SKM-1 (cell line): ENCODE results near the gene DNAH10.

Source experiments
- DNase-seq: peaks from one replicate; lab custom pipeline; 2025; ENCODE audit not compliant: unreplicated experiment; lab: John Stamatoyannopoulos, UW

DNAH10 gene

GRCh38 chr12:123743002-123743401 lies 19.1 kb upstream of the DNAH10 start:
- no peak for DNase-seq

DNA sequence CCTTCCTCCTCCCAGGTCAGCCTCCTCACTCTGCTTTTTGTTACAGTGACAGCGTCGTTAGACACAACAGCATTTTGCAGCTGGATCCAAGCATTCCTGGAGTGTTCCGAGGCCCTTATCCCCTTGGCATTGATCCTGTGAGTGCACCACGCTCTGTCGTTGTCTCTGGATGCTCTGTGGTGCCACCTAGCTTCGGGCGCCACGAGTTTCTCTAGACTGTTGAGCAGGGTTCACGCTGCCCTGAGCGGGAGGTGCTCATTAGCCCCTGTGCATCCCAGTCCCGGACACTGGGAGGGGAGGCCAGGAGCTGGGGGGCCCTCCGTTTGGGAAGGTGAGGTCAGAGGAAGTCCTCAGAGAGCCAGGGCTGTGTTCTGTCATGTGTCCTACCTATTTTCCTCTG lies 17.3 kb upstream of the DNAH10 start:
- DNase-seq, result no peak

DNA sequence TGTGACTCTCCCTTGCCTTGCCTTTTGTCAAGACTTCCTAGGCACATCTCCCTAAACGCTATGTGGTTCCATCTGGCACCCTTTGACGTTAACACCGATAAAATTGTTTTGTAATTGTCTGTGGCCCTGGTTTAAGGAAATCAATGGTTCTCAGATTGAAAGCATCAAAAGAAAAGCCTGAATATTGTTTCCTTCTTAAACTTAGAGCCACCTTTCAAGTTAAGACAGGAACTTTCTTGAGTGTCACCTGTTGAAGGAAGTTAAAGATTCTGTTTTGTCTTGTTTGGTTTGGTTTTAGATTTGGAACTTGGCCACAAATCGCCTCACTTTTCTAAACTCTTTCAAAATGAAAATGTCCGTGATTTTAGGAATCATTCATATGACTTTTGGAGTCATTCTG lies 14.8 kb upstream of the DNAH10 start:
- DNase-seq, result no peak

DNA sequence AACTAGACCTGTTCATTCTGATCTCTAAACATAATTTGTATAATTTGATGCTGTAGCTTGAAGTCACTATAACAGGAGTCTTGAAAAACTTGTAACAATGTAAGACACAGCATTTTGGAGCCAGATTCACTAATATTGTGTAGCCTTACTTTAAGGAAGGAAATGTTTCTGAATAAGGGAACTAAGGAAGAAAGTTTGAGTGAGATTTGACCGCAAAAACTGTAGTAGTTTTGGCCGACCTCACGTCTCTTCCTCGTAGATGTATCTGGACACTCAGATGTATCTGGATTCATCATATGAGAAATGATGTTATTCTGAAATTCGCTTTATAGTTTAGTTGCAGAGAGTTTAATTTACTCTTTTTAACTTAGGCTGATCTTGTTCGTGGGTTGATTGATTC lies 13.9 kb upstream of the DNAH10 start:
- DNase-seq, result no peak

DNA sequence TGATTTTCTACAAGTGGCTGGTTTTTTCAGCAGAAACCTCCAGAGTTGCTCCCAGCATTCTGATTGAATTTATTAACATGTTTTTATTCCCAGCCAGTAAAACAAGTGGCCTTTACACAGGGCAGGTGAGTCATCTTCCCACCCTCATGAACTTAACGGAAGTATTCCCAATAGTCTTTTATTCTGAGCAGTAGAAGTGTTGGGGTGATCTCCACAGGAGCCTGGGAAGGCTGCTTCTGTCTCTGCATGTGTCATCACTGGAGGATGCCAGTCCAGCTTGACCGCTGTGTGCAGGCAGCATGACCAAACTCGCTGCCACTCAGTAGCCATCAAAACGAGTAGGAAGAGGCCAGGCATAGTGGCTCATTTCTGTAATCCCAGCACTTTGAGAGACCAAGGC lies 13.4 kb upstream of the DNAH10 start:
- no peak for DNase-seq

- no peak for DNase-seq
Observed at GRCh38 chr12:123749355-123749754, 12.7 kb upstream of the DNAH10 start.

DNA sequence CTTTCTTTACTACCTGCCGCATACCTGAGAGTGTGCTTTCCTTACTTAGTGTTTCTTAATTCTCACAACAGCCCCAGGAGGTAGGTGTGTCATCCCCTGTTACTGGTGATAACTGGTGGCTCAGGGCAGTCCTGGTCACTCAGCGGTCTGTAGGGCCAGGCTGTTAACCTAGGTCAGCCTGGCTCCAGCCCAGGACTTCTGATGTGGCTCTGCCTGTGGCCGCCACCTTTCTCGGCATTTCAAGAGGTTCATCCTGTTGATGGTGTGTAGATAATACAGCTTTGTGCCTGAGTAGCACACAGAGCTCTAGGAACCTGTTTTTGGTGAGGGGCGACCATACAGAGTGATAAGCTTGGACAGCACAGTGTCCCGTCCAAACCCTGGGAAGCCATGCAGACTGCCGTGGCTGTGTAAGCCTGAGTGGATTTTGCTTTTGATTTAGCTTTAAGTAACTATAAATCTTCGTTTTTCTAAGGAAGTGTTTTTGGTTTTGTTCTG lies 11.9 kb upstream of the DNAH10 start:
- no peak for DNase-seq

GRCh38 chr12:123752046-123752445 lies 10.1 kb upstream of the DNAH10 start:
- DNase-seq, result no peak

DNA sequence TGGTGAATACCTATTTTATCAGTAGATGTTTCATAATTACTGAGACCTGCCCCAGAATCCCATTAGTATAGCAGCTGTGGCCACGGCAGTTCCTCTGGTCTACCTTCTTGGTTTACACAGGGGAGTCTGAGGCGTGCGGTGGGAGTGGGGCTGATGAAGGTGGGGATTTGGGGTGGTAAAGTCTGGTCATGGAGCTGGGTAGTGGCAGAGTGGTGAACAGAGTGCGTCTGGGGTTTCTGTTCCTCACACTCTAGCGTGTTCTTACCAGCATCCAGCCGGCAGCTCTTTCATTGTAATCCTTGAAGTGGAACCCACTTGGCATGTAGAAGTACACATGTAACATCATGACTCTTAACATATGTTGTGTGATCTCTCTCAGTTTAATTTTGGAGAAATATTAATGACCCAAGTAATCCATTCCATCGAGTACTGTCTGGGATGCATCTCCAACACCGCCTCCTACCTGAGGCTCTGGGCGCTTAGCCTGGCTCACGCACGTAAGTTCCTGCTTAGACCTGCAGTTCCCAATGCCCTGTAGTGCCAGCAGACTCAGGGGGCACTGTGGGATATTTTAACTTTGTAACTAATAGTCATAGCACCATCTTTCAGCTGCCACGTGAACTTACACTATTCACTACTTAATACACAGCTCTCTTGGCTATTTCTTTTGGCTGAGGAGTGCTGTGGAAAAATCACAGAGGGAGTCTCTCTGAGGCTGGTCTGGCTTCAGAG lies 7.9 kb upstream of the DNAH10 start:
- no peak for DNase-seq

GRCh38 chr12:123757561-123757960 lies 4.5 kb upstream of the DNAH10 start:
- no peak for DNase-seq

DNA sequence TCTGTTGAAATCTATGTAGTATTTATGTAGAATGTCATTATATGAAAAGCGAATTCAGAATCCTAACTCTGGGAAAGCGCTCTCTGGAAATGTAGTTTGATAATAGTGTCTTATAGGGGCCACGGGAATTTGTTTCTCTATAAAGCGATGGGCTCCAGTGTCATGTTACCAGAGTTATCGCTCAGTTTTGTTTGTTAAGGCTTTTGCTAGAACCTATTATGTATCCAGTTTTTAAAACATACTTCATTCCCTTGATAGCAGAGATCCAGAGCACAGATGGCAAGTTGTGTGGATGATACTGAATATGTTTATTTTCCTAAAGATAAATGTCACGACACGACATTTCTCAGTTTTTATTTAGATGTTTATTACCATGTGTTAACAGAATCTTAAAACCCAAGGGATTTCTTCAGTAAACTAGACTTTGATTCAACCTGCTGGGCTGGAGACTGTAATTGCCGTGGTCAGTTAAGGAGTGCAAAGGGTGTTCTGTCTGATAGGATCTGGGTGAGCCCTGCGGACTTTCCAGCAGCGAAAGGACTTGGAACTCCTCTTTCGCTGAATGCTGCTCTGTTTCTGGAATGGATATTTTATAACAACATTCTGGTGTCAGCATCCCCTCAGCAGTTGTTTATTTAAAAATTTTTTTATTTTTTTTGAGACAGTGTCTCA lies 1.7 kb upstream of the DNAH10 start:
- no peak for DNase-seq

- no peak for DNase-seq
Observed at GRCh38 chr12:123762715-123763052, 583 bp downstream of the DNAH10 start.

GRCh38 chr12:123763093-123763492 lies 992 bp downstream of the DNAH10 start:
- no peak for DNase-seq

GRCh38 chr12:123764109-123764508 lies 2.0 kb downstream of the DNAH10 start:
- DNase-seq, result no peak

DNA sequence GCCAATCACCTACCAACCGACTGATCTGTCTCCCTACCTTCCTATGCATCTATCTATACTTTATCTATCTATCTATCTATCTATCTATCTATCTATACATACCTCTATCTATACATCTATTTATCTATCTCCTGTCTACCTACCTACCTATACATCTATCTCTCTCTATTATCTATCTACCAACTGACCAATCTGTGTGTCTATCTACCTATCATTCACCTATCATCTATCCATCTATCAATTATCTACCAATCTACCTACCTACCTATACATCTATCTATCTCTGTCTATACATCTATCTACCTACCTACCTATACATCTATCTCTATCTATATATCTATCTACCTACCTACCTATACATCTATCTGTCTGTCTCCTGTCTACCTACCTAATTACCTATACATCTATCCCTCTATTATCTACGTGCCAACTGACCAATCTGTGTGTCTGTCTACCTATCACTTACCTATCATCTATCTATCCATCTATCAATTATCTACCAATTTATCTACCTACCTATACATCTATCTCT lies 3.5 kb downstream of the DNAH10 start:
- DNase-seq, result no peak

- DNase-seq, result no peak
Observed at GRCh38 chr12:123767613-123768012, 5.5 kb downstream of the DNAH10 start.

DNA sequence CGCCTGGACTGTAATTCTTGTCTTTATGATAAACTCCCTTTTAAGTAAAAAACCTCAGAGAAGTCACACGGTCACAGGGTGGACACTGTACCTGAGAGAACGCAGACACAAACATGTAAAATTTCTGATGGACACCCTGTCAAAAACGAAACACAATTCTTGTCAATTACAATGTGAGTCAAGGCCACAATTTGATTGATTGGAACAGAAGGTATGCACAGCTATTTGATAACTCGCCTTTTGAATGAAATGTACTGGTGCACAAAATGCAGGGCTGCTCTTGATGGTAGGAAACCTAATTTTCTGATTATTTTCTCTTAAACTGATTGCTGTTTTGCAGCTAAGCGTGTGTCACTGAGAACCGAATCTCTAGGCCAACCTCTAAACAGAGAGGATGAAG lies 9.2 kb downstream of the DNAH10 start:
- no peak for DNase-seq

GRCh38 chr12:123772074-123772473 lies 10.0 kb downstream of the DNAH10 start:
- DNase-seq, result no peak

DNA sequence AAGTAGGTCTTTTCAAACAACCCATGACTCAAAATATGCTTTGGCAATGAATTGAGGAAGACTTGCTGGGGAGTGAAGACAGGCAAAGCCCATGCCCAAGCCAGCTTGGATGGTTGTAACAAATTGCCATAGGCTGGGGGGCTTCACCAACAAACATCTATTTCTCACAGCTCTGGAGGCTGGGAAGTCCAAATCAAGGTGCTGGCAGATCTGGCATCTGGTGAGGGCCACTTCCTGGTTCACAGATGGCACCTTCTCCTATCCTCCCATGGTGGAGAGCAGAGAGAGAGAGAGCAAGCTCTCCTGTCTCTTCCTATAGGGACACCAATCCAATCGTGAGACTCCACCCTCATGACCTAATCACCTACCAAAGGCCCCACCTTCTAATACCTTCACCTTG lies 11.3 kb downstream of the DNAH10 start:
- no peak for DNase-seq

DNA sequence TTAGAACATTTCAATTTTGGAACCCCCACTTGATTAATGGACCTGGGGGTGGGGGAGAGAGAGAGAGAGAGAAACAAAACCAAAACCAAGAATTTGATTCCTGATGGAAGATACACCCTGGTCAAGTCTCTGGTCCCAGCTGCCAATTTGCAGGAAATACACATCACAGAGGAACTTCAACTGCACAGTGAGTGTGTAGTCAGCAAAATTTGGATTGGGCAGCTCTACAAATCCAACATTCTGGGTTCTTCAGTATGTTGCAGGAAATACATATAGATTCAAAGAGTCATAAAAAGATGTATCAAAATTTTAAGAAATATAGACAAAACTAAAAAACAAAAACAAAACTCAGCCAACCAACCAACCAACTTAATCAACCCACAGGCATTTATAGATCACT lies 17.4 kb downstream of the DNAH10 start:
- DNase-seq, result no peak

GRCh38 chr12:123782997-123783792 lies 21.1 kb downstream of the DNAH10 start:
- no peak for DNase-seq

DNA sequence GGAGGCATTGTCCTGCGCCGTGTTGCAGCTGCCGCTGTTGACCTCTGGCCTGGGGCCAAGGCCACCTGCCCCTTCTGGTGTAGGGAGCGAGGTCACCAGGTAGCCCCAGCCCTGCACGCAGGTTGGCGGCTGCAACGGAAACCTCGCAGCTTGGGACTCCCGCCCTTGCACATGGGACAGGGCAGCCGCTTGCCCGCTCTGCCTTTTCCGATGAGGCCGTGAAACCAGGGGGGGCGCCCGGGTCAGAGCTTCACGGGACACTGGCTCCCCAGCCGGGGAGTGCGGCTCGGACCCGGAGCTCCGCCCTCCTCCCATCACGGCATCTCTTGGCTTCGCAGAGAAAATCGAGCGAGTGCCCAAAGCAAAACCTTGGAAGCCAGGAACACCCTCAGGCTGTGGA lies 25.4 kb downstream of the DNAH10 start:
- DNase-seq, result no peak
